ENCODE measurements around the gene KBTBD7.
A peak's percentile ranks its signal among the peaks of the same experiment; 100 is the strongest.

Gene KBTBD7

GRCh38 chr13:41154042-41154441 lies 40.3 kb downstream of the KBTBD7 start:
- Histone ChIP-seq H3K36me3 (ENCODE audit: control insufficient read depth in 2 of 2, insufficient read depth in 1 of 2, low read length in 2 of 2) (no peaks in the 10 kb centered on the region), H3K4me3 (ENCODE audit: low read depth, low read length) (no peak overlapping the region), H3K4me1 (ENCODE audit: control insufficient read depth, insufficient read depth, low read length) (no peaks in the 10 kb centered on the region), H3K9me3 (ENCODE audit: control insufficient read depth, insufficient read depth, low read depth, low read length) (no peaks in the 10 kb centered on the region), H3K27ac (ENCODE audit: extremely low read depth, low read depth, low read length) (no peak overlapping the region)
- ChIA-PET POLR2A (no interaction called here), CTCF (no interaction called here)
- no peak for TF ChIP-seq YY1 (tag by site-specific recombination; IDR thresholded peaks at IDR 0.05)
- no peak for TF ChIP-seq ZNF513 (tag by site-specific recombination; IDR thresholded peaks at IDR 0.05)
- TF ChIP-seq ZNF654 (tag by site-specific recombination; IDR thresholded peaks at IDR 0.05; ENCODE audit: low read depth): no peak
- no peak for TF ChIP-seq KLF1 (tag by site-specific recombination; IDR thresholded peaks at IDR 0.05)
- TF ChIP-seq ZNF221 (tag by site-specific recombination; IDR thresholded peaks at IDR 0.05; ENCODE audit: borderline replicate concordance): no peak
- no peak for TF ChIP-seq ZNF518A (tag by site-specific recombination; conservative IDR thresholded peaks at IDR 0.05; ENCODE audit: low read depth)

GRCh38 chr13:41152005-41152404 lies 42.4 kb downstream of the KBTBD7 start:
- H3K4me1 ChIP-seq (ENCODE audit: control insufficient read depth, insufficient read depth, low read length): no peaks in the 10 kb centered on the region
- no peak overlapping the region for H3K4me3 ChIP-seq (ENCODE audit: low read depth, low read length)
- POLR2A ChIA-PET: no interaction called here
- peak; percentile 74 for TF ChIP-seq SETDB1 (IDR thresholded peaks at IDR 0.05; ENCODE audit: insufficient read length, low read length)
- TF ChIP-seq ZSCAN4 (tag by site-specific recombination; IDR thresholded peaks at IDR 0.05): no peak
- no peaks in the 10 kb centered on the region for H3K36me3 ChIP-seq (ENCODE audit: control insufficient read depth in 2 of 2, insufficient read depth in 1 of 2, low read length in 2 of 2)
- no peaks in the 10 kb centered on the region for H3K9me3 ChIP-seq (ENCODE audit: control insufficient read depth, insufficient read depth, low read depth, low read length)
- H3K27ac ChIP-seq (ENCODE audit: extremely low read depth, low read depth, low read length): no peak overlapping the region
- CTCF ChIA-PET: interaction anchor here (1.2 kb wide), 1 partner anchor 71 kb away, joined by 4 read pairs; no protein-coding TSS in a partner anchor

- ChIA-PET CTCF (no interaction called here), POLR2A (no interaction called here)
- H3K27ac ChIP-seq (ENCODE audit: extremely low read depth, low read depth, low read length): no peak overlapping the region
- TF ChIP-seq OVOL3 (tag by site-specific recombination; IDR thresholded peaks at IDR 0.05): no peak
- TF ChIP-seq ZNF488 (tag by site-specific recombination; IDR thresholded peaks at IDR 0.05): no peak
- TF ChIP-seq KLF1 (tag by site-specific recombination; IDR thresholded peaks at IDR 0.05): no peak
- no peak for TF ChIP-seq ZNF211 (tag by site-specific recombination; IDR thresholded peaks at IDR 0.05; ENCODE audit: low read depth)
- no peak for TF ChIP-seq ZNF561 (tag by site-specific recombination; IDR thresholded peaks at IDR 0.05; ENCODE audit: borderline replicate concordance)
- TF ChIP-seq ELK4 (IDR thresholded peaks at IDR 0.05; ENCODE audit: borderline replicate concordance, low read depth, low read length): no peak
- no peak for TF ChIP-seq FEZF1 (tag by site-specific recombination; IDR thresholded peaks at IDR 0.05)
- H3K9me3 ChIP-seq (ENCODE audit: control insufficient read depth, insufficient read depth, low read depth, low read length): no peaks in the 10 kb centered on the region
- no peaks in the 10 kb centered on the region for H3K4me1 ChIP-seq (ENCODE audit: control insufficient read depth, insufficient read depth, low read length)
- no peak overlapping the region for H3K4me3 ChIP-seq (ENCODE audit: low read depth, low read length)
- no peaks in the 10 kb centered on the region for H3K36me3 ChIP-seq (ENCODE audit: control insufficient read depth in 2 of 2, insufficient read depth in 1 of 2, low read length in 2 of 2)
Measured at GRCh38 chr13:41150058-41150457, 44.3 kb downstream of the KBTBD7 start.

Data from HEK293 (cell line).